Measurements from ENCODE around the gene LYRM7. TPM values are rescaled to one million over a fixed set of nuclear protein-coding genes. Genes with fewer than 3 reads are reported as not detected.

LYRM7 gene
- total and polyA plus RNA-seq, 10 of the 15 experiments (the other 5 are each of a cell fraction or from before 2014, with no cell fraction given), result 9.2 to 68.8 (median 20.2) TPM

- TF ChIP-seq ZNF384 (IDR thresholded peaks at IDR 0.05; ENCODE audit: borderline replicate concordance, low read depth, low read length) (no peak), JUND (IDR thresholded peaks at IDR 0.05; ENCODE audit: low read depth, low read length) (no peak), HDAC2 (IDR thresholded peaks at IDR 0.05) (no peak), ZZZ3 (IDR thresholded peaks at IDR 0.05; ENCODE audit: control insufficient read depth, insufficient read length, low read depth) (no peak), POLR2AphosphoS5 (IDR thresholded peaks at IDR 0.05; ENCODE audit: low read length) (no peak; the same call in 1 of the 2 replicates), RB1 (IDR thresholded peaks at IDR 0.05; ENCODE audit: borderline replicate concordance) (no peak), NBN (IDR thresholded peaks at IDR 0.05) (peak; percentile 81), ZNF207 (IDR thresholded peaks at IDR 0.05; ENCODE audit: borderline replicate concordance) (no peak), IKZF2 (IDR thresholded peaks at IDR 0.05) (peak; percentile 86 to 89), NR2C1 (IDR thresholded peaks at IDR 0.05) (peak; percentile 62), RELB (IDR thresholded peaks at IDR 0.05; ENCODE audit: low read depth) (peak; percentile 95), ASH2L (IDR thresholded peaks at IDR 0.05; ENCODE audit: borderline replicate concordance, low read depth) (no peak), ZNF217 (IDR thresholded peaks at IDR 0.05) (peak; percentile 51; the same call in 1 of the 2 replicates), SP1 (IDR thresholded peaks at IDR 0.05; ENCODE audit: low read depth, low read length) (no peak), HDGF (IDR thresholded peaks at IDR 0.05) (peak; percentile 88), CHD4 (IDR thresholded peaks at IDR 0.05) (no peak), ATF7 (IDR thresholded peaks at IDR 0.05; ENCODE audit: low read depth) (peak; percentile 58; the same call in 1 of the 2 replicates), RCOR1 (conservative IDR thresholded peaks at IDR 0.05; ENCODE audit: low read depth, low read length) (0 out of 2 replicates have a peak, but pooled peaks have one; percentile 37), E4F1 (IDR thresholded peaks at IDR 0.05; ENCODE audit: borderline replicate concordance, partially characterized antibody) (no peak), TAF1 (IDR thresholded peaks at IDR 0.05; ENCODE audit: borderline replicate concordance, low read depth, low read length) (peak; percentile 40; the same call in 1 of the 2 replicates), KAT2A (conservative IDR thresholded peaks at IDR 0.05; ENCODE audit: control insufficient read depth, low read depth, low read length) (no peak), POLR2AphosphoS2 (IDR thresholded peaks at IDR 0.05; ENCODE audit: low read depth, low read length) (no peak), CTCF (IDR thresholded peaks at IDR 0.05 in 2 of 3, conservative IDR thresholded peaks at IDR 0.05 in 1 of 3; ENCODE audit: control insufficient read depth in 2 of 3, extremely low read depth in 1 of 3, insufficient read depth in 1 of 3, low read depth in 3 of 3, low read length in 3 of 3) (no peak), RAD21 (IDR thresholded peaks at IDR 0.05; ENCODE audit: insufficient read depth, low read depth, low read length) (no peak; the same call in 1 of the 2 replicates), CBFB (IDR thresholded peaks at IDR 0.05; ENCODE audit: low read depth) (no peak), CEBPB (IDR thresholded peaks at IDR 0.05; ENCODE audit: borderline replicate concordance in 1 of 2, low read depth in 2 of 2, low read length in 2 of 2) (no peak), HCFC1 (IDR thresholded peaks at IDR 0.05; ENCODE audit: low read length) (no peak), DPF2 (IDR thresholded peaks at IDR 0.05) (peak; percentile 83), NR2F1 (conservative IDR thresholded peaks at IDR 0.05) (peak; percentile 100)
Measured at GRCh38 chr5:131212471-131213021, 41.8 kb downstream of the LYRM7 start (continued).
